ENCODE results near the gene SHLD3.
"Not testable (repeated sequence)": the region's sequence is repeated elsewhere in the genome, so short reads cannot be mapped to it uniquely, and the experiment has no call there.

The SHLD3 gene

DNA sequence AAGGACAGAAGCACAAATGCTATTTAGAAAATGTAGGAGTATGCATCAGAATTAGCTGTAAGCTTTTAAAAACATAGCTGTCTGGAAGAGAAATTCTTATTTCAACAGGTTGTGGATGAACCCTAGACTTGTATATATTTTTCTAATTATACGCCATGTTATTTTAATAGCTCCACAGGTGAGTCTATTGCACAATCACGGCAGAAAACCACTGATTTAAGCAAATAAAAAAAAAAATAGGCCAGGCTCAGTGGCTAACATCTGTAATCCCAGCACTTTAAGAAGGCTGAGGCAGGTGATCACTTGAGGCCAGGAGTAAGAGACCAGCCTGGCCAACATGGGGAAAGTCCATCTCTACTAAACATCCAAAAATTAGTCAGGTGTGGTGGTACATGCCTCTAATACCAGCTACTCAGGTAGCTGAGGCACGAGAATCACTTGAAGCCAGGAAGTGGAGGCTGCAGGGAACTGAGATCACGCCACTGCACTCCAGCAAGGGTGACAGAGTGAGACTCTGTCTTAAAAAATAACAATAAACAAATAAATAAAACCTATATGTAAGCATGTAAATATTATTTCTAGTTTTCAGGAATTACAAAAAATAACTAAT is 12.4 kb upstream of the SHLD3 start:
- Histone ChIP-seq H3K27ac (no peak overlapping the region), H3K36me3 (ENCODE audit: insufficient read depth) (no peaks in the 10 kb centered on the region), H3K9ac (no peak overlapping the region)

GRCh38 chr5:65620021-65620420 is 4.8 kb upstream of the SHLD3 start:
- peaks cover 37% of the 10 kb centered on the region for H3K79me2 ChIP-seq (ENCODE audit: insufficient read depth, low read depth)
- no peak overlapping the region for H3K4me2 ChIP-seq
- no peak overlapping the region for H3K9ac ChIP-seq
- H3K36me3 ChIP-seq (ENCODE audit: insufficient read depth) = no peaks in the 10 kb centered on the region
- H3K4me1 ChIP-seq (ENCODE audit: low read depth, poor library complexity, severe bottlenecking) = peaks cover 23% of the 10 kb centered on the region
- H3K27me3 ChIP-seq (ENCODE audit: insufficient read depth, low read depth) = no peaks in the 10 kb centered on the region
- TF ChIP-seq CTCF (conservative IDR thresholded peaks at IDR 0.05; ENCODE audit: low read depth, low read length) = no peak
- no peaks in the 10 kb centered on the region for H4K20me1 ChIP-seq (ENCODE audit: insufficient read depth)
- no peak overlapping the region for H2AFZ ChIP-seq (ENCODE audit: low read depth)
- no peak overlapping the region for H3K4me3 ChIP-seq (IDR thresholded peaks at IDR 0.05; ENCODE audit: insufficient read depth, low read depth, low read length)
- no peak overlapping the region for H3K27ac ChIP-seq

More for the DNA sequence above, 12.4 kb upstream of the SHLD3 start:
- no peak for TF ChIP-seq CTCF (conservative IDR thresholded peaks at IDR 0.05; ENCODE audit: low read depth, low read length)
- no peak overlapping the region for H2AFZ ChIP-seq (ENCODE audit: low read depth)
- H4K20me1 ChIP-seq (ENCODE audit: insufficient read depth) = no peaks in the 10 kb centered on the region
- no peak overlapping the region for H3K4me3 ChIP-seq (IDR thresholded peaks at IDR 0.05; ENCODE audit: insufficient read depth, low read depth, low read length)
- H3K4me2 ChIP-seq = no peak overlapping the region
- no peaks in the 10 kb centered on the region for H3K79me2 ChIP-seq (ENCODE audit: insufficient read depth, low read depth)
- H3K4me1 ChIP-seq (ENCODE audit: low read depth, poor library complexity, severe bottlenecking) = no peaks in the 10 kb centered on the region
- no peaks in the 10 kb centered on the region for H3K27me3 ChIP-seq (ENCODE audit: insufficient read depth, low read depth)

- not testable (repeated sequence) for H3K27me3 ChIP-seq (ENCODE audit: insufficient read depth, low read depth); H2AFZ ChIP-seq (ENCODE audit: low read depth); H3K4me3 ChIP-seq (IDR thresholded peaks at IDR 0.05; ENCODE audit: insufficient read depth, low read depth, low read length); H4K20me1 ChIP-seq (ENCODE audit: insufficient read depth); H3K36me3 ChIP-seq (ENCODE audit: insufficient read depth); H3K9ac ChIP-seq; H3K27ac ChIP-seq
- peak overlapping the region; percentile 97; the same call in 1 of the 2 replicates for H3K4me2 ChIP-seq
- H3K4me1 ChIP-seq (ENCODE audit: low read depth, poor library complexity, severe bottlenecking) = peaks cover 31% of the 10 kb centered on the region
- peaks cover 56% of the 10 kb centered on the region for H3K79me2 ChIP-seq (ENCODE audit: insufficient read depth, low read depth)
Observed at GRCh38 chr5:65621961-65622360, 2.9 kb upstream of the SHLD3 start.

GRCh38 chr5:65623482-65623881 is 1.3 kb upstream of the SHLD3 start:
- TF ChIP-seq CTCF (conservative IDR thresholded peaks at IDR 0.05; ENCODE audit: low read depth, low read length) = no peak
- Histone ChIP-seq H4K20me1 (ENCODE audit: insufficient read depth) (no peaks in the 10 kb centered on the region), H3K9ac (peak overlapping the region; percentile 78; the same call in 1 of the 2 replicates), H3K27ac (peak overlapping the region; percentile 70; the same call in 1 of the 2 replicates), H3K79me2 (ENCODE audit: insufficient read depth, low read depth) (peaks cover 70% of the 10 kb centered on the region), H2AFZ (ENCODE audit: low read depth) (peak overlapping the region; percentile 67), H3K4me2 (peak overlapping the region; percentile 97), H3K4me3 (IDR thresholded peaks at IDR 0.05; ENCODE audit: insufficient read depth, low read depth, low read length) (no peak overlapping the region), H3K4me1 (ENCODE audit: low read depth, poor library complexity, severe bottlenecking) (peaks cover 31% of the 10 kb centered on the region), H3K36me3 (ENCODE audit: insufficient read depth) (no peaks in the 10 kb centered on the region), H3K27me3 (ENCODE audit: insufficient read depth, low read depth) (no peaks in the 10 kb centered on the region)

GRCh38 chr5:65624025-65624570 is 729 bp upstream of the SHLD3 start, which contains the start of gene TRIM23:
Gene TRIM23, minus strand, starts transcription at chr5:65624333. Its CDS starts 59 bp downstream, at chr5:65624274.
- no peaks in the 10 kb centered on the region for H4K20me1 ChIP-seq (ENCODE audit: insufficient read depth)
- no peak within 1 kb of the TSS for H3K4me3 ChIP-seq (IDR thresholded peaks at IDR 0.05; ENCODE audit: insufficient read depth, low read depth, low read length)
- peak within 1 kb of the TSS; percentile 67 for H2AFZ ChIP-seq (ENCODE audit: low read depth)
- peak within 1 kb of the TSS; percentile 70 for H3K27ac ChIP-seq
- H3K79me2 ChIP-seq (ENCODE audit: insufficient read depth, low read depth) = peaks cover 75% of the 10 kb centered on the region
- H3K4me2 ChIP-seq = peak within 1 kb of the TSS; percentile 97
- H3K36me3 ChIP-seq (ENCODE audit: insufficient read depth) = no peaks in the 10 kb centered on the region
- no peaks in the 10 kb centered on the region for H3K27me3 ChIP-seq (ENCODE audit: insufficient read depth, low read depth)
- peaks cover 31% of the 10 kb centered on the region for H3K4me1 ChIP-seq (ENCODE audit: low read depth, poor library complexity, severe bottlenecking)
- peak within 1 kb of the TSS; percentile 78 for H3K9ac ChIP-seq
- TF ChIP-seq CTCF (conservative IDR thresholded peaks at IDR 0.05; ENCODE audit: low read depth, low read length) = no peak
